NCI-H510A treated with DMSO at 0.1 percent for 48 hours (cell line): ENCODE data around the gene SUN2.
A peak's percentile ranks its signal among the peaks of the same experiment; 100 is the strongest.

Source experiments
- DNase-seq: peaks from one replicate; lab custom pipeline; 2025; lab: John Stamatoyannopoulos, UW

Gene SUN2

DNA sequence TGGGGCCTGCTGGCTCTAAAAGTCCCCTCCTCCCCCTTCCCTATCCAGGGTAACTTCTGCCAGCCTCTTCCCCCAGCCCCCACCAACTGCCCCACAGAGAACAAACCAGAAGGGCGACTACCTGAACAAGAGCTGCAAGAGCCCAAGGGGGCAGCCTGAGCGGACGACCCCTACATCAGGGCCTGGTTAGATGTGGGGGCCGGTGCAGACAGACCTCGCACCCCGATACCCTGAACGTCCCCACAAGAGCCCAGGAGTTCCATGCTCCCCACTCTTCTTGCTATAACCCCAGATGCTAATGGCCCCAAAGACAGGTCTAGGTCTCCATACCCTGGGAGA, 20.7 kb downstream of the SUN2 start:
- no peak for DNase-seq

DNA sequence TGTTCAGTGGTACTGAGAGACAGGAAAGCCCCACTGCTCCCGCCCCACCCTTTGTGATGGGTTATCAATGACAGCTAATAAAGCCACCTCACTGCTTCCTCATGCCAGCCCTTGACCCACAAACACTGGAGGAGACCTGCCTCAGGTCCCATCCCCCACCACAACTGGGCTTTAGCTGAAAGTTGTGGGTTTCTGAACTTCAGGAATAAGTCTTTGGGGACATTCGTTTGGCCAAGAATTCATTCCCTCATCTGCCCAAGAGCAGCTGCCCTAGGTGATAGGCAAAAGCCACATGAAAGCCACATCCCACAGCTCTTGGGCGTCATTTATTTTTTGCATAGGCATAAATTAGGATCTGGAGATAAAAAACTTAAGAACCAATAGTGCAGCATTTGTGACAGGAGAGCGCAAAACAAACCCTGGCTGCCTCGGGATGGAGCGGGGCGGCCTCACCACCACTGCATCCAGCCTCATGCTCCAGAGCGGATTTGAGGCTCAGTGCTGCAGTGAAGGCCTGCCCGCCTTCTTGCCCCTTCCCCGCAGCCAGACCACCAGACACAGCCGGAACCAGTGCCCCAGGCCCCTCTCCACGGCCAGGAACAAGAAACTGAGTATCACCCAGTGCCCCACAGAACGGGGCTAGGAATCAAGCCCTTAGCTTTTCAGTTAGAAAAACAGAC, 21.2 kb downstream of the SUN2 start:
- DNase-seq = no peak

DNA sequence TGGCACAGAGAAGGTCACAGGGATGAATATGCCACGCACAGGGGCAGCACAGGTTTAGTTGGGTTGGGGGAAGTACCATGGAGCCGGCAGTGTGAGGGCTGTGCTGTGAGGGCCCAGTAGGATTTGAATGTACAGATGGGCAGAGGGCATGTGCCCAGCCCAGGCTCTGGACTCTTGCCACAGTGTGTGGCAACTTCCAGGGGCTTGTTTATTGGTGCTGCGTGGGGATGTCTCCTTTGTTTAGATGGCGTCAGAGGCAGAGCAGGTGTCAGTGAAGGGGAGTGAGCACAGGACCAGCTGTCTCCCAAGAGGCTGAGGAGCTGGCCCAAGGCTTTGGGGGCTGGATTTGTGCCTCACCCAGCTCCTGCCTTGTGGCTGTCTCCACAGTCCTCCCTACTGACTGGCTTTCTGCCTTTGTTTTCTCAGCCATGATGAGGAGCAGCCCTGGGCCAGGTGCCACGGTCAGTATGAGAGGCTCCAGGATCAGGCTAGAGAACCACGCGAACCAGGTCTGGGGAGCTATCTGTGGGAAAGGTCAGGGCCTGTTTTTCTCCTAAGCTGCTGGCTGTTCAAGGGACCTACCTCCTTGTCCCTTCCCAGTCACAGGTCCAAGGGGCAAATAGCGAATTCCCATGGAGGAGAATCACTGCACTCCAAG, 21.9 kb downstream of the SUN2 start:
- DNase-seq = peak; percentile 27

DNA sequence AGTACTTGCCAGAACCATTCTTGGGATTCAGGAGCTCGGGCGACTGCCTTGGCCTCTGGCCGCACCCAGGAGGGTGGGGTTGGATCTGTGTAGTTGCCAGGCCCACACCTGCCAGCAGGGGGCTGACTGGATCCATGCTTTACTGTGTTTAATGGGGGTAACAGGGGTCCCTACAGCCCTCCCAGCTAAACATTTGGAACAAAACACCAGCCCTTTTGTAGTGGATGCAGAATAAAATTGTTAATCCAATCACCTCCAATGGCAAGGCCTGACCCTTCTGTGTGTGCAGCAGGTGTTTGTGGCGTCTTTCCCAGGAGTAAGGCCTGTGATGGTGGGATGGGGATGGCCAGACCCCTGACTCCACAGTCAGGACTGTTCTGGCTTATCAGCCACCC, 22.5 kb downstream of the SUN2 start:
- DNase-seq = no peak

DNA sequence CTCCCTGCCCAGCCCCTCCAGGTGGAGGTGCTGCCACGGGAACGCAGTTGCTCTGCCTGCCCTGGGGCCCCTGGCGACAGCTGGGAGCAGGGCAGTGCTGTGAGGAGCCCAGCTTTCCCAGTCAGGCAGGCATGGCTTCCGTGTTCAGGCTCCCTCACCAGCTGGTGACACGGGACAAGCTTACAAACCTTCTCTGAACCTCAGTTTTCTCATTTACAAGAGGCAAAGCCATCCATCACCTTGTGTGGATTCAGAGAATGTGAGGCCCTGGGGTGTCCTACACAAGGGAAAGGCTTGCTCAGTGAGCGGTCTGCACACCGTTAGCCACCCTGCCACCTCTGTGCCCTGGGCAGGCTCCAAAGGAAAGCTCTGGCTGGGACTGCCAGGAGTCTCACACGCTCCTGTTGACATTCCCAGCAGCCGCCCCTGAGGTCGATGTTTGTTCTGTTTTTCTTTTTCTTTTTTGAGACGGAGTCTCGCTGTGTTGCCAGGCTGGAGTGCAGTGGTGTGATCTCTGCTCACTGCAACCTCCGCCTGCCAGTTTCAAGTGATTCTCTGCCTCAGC, 23.5 kb downstream of the SUN2 start:
- DNase-seq = no peak

DNA sequence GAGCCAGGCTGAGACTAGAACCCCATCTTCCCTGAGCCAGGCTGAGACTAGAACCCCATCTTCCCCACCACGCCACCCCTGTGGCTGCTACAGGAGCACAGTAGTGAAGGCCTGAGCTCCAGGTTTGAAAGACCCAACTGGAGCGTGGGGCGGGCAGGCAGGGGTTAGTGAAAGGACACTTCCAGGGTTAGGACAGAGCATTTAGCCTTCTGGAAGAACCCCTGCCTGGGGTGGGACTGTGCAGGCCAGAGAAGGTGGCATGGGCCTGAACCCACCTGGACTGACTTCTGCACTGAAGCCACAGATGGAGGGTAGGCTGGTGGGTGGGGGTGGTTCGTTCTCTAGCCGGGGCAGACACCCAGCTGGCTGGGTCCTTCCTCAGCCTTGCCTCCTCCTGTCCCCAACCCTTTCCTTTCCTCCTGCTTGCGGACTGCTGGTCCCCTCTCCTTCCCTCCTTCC, 24.1 kb downstream of the SUN2 start:
- DNase-seq = no peak

DNA sequence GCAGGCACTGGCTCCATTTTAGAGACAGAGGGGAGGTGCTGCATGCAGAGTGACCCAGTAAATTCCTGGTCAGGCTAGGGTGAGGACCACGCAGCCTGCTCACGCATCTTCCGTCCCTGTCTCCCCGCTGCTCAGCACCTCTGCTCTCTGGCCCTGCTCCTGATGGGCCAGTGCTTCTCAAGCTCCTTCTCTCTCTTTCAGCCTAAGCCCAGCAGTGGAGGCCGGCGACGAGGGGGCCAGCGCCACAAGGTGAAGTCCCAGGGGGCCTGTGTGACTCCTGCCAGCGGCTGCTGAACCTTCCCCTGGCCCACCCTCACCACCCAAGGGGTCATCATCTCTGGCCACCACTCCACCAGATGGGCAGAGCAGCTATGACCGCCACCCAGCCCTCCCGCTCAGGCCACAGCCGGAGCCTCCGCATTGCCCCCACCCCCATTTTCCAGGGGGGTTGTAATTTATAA, 25.4 kb downstream of the SUN2 start:
- no peak for DNase-seq

DNA sequence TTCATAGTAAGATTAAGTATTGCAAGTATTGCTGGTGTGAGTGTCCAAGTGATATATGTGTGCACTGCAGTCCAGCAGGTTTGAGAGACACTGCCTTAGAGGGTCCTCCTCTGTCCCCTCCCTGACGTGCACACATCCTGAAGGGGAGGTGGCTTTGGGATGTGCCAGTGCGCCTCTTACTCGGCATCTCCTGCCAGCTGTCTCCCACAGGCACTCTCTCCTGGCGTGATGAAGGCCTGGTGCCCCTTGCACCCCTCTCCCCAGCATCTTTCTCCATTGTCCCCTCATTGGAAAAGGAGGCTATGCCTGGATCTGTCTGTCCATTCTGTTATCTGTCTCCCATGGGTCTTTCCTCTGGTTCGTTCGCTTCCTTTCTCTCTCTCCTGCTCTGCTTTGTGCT, 25.9 kb downstream of the SUN2 start:
- DNase-seq = no peak

DNA sequence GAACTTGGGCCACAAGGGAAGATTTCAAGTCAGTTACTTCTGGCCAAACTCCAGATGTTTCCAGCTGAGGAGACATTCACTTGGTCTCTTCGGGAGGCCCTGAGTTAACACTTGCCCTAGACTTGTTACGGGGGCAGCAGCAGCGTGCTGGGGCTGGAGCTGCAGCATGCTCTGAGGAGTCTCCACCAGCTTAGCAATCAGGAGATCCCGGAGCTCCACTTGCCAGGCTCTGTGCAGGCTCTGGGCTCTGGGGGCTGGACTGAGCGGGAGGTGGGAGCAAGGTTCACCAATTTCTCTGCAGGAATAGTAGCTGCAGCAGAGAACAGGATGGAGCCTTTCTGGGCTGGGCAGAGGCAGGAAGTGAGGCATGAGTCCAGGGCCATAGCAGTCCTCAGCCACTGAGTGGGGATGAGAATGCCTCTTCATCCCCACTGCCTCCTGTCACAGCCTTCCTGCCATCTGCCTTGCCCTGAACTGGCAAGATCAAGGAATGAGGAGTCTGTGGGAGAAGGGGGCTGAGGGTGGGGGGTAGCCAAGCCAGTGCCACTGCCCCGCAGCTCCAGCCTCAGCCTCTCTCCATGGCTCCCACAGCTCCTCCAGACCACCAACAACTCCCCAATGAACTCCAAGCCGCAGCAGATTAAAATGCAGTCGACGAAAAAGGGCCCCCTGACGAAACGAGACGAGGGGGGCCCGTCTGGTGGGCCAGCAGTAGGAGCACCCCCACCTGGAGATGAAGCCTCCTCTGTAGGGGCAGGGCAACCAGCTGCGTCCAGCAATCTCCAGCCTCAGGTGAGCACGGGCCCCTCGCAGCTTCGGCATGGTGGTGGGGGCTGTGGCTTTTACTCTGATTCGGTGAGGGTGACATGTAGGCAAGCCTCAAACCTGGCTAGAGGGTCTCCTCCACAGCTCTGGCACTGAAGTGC, 26.7 kb downstream of the SUN2 start:
- DNase-seq = no peak

DNA sequence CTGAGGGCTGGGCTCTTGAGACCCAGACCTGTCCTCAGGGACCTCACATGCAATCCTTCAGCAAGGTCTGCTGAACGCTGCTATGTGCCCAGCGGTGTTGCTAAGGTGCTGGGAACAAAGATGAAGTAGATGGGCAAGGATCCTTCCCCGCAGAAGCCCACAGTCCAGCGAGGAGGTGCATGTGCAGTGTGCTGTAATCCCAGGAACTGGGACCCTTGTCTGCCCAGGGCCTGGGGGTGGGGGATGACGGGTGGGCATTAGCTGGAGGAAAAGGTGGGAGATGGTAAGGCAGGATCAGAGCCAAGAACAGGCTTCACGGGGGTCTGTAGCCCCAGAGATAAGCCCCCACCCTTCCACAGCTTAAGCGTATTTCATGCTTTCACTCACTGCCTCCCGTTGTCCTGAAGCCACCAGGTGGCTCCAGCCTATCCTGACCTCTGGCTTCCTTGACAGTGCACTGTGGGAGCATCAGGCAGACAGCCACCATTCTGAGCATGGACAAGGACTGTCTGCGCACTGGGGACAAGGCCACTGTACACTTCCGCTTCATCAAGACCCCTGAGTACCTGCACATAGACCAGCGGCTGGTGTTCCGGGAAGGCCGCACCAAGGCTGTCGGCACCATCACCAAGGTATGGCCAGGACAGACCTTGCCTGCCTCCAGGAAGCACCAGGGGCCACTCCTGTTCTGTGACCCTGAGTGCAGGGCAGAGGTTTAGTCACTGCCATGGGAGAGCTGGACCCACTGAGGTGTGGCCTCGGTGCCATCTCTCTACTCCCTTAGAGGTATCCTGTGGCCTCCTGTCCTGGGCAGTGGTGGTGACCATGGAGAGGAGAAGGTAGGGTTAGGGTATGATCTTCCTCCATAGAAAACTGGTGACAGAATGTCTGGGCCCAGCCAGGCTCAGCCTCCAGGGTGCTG, 28.0 kb downstream of the SUN2 start:
- no peak for DNase-seq

DNA sequence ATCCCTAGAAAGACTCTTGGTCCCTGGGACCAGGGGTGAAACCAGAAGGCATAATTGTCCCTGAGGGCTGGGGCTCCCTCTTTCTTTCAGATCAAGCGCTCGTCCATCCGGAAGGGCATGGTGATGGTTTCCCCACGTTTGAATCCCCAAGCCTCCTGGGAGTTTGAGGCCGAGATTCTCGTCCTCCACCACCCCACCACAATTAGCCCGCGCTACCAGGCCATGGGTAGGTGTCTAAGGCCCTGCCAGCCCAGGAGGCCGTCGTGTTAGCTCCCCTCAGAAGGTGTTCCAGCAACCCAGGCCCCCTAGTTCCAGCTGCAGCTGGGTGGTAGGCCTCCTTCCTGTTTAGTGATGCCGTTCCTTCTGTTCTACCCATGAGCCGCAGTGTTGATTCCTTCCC, 28.7 kb downstream of the SUN2 start:
- DNase-seq = no peak

DNA sequence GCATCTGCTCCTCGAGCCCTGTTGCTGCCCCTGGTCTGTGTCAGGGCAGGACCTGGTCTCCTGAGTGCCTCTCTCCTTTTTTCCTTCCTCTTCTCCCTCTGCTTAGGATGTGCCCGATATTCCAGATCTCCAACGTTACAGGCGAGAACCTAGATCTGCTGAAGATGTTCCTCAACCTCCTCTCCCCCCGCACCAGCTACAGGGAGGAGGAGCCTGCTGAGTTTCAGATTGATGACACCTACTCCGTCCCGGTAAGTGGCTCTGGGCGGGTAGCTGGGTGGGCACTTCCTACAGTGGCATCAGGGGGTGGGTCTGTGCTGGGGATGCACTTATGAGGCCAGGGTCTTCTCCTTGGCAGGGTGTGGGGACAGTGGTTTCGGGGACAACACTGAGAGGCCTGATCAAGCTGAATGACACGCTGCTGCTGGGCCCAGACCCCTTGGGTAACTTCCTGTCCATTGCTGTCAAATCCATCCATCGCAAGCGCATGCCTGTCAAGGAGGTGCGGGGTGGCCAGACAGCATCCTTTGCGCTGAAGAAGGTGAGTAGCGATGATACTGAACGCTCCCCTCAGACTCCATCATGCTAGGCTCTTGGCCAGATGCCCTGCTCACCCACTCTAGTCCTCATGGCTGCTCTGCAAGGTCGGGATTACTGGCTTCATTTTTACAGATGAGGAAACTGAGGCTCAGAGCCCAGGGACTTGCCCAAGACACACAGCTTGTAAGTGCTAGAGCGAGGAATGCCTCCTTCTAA, 29.7 kb downstream of the SUN2 start:
- no peak for DNase-seq

DNA sequence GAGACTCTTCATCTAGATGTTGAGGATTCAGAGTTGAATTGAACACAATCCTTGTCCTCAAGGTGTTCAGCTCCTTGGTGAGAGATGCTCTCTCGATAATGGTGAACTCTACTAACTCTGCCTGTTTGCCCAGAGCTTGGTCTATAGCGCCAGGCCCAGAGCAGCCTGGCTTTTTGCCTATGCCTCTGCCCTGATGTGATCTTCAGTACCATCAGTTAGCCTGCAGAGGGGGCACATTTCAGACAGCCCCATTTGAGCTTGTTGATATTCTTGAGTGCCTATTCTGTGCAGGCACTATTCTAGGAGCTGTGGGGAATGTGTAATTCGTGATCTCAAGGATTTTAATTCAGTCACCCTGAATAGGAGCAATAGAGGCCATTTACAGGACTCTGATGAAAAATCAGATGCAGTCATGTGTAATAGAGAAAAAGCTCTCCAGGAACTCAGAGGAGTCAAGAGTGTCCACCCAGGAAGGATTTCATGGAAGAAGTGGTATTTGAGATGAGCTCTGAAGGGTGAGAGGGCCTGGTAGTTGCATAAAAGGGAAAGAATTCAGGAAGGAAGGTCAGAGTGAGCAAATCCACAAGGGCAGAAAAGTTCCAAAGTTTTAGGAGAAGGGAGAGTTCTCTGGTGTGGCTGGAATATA, 30.7 kb downstream of the SUN2 start:
- DNase-seq = no peak

DNA sequence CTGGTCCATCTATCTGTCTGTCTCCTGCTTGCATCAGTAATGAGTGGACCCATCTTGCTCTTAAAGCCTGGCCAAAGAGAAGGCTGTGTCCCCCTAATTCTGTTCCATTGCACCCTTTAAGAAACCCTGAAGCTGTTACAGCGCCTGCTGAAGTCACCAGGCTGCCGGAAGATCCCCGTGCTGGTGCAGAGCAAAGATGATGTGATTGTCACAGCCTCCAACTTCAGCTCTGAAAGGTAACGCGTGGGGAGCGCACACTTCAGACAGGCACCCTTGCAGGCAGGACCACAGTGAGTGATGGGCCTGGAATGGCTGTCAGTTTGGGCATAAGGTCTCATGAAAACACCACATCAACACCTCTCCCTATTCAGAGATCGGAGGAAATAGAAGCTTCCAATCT, 31.6 kb downstream of the SUN2 start:
- DNase-seq = no peak

DNA sequence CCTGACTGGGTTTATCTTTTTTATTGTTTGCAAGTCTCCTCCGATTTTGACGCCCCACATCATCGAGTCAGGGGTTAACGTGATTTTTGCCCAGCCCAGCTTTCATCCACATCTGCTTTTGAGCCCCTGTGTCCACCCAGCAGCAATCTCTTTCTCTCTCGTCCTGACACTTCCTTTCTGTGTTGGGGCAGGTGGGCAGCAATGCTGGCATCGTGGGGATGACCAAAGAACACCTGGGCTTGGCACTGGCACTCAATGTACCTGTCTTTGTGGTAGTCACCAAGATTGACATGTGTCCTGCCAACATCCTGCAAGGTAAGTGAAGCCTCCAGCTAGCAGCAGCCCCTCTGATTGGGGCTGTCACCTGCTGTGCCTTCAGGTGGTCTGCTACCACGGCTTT, 34.2 kb downstream of the SUN2 start:
- no peak for DNase-seq

DNA sequence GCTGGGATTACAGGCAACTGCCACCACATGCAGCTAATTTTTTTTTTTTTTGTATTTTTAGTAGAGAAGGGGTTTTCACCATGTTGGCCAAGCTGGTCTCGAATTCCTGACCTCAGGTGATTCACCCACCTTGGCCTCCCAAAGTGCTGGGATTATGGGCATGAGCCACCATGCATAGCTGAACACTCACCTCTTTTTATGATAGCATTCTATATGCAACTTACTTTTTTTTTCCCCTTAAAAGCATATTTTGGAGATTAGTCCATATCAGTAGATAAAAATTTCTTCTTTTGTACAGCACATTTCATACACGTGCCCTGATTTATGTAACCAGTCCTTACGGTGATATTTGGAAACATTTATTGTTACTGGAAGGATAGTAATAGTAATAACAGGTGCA, 35.4 kb downstream of the SUN2 start:
- DNase-seq = no peak

DNA sequence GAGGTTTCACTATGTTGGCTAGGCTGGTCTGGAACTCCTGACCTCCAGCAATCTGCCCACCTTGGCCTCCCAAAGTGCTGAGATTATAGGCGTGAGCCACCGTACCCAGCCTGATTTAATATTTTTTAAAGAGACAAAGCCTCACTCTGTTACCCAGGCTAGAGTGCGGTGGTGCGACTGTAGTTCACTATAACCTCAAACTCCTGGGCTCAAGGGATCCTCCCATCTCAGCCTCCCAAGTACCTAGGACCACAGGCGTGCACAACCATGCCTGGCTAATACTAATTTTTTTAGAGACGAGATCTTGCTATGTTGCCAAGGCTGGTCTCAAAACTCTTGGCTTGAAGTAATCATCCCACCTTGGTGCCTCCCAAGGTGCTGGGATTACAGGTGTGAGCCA, 36.6 kb downstream of the SUN2 start:
- no peak for DNase-seq

DNA sequence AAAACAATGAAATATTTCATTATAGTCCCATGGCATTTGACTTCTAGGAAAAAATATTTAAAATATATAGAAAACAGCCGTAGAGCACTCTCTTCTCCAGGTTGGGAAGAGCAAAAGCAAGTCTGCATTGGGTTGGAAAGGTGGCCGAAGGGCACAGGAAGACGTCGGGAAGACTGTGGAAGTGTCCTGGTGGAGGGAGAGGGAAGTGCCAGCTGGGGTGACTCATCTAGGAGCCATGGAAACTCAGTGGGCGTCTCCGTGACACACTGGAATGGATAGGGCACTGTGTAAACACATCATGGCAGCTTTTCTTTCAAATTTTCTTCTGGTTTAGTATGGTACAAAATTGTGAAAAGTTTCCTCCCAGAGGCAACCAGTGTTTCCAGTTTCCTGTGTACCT, 37.4 kb downstream of the SUN2 start:
- no peak for DNase-seq

DNA sequence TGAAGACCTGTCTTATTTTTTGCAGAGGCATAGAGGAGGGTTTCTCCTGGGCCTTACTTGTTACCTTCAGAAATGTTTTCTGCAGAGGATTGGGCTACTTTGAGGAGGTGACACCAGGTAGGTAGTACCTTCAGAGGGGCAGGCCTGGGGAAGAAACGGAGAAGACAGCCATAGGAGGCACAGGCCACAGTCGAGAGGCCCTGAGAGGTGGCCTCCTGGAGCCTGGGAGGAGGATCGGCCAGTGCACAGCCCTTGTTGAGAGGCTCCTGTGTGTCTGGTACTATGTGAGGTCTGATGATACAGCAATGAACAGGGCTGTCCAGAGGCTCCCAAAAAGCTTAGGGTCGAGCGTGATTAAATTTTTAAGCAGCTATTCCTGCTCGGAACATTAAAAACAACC, 38.6 kb downstream of the SUN2 start:
- no peak for DNase-seq

DNA sequence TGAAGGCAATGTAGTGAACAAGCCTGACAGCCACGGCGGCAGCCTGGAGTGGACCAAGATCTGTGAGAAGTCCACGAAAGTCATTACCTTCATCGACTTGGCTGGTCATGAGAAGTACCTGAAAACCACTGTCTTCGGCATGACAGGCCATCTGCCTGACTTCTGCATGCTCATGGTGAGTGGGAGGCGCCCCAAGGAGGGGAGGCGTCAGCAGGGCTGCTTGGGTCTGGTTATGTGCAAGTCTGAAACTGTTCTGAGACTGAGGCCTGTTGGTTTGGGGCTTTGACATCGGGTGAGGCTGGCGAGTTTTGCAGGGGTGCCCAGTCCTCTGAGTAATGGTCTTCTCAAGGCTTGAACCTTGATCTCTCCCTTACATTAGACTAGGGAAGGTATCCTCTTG, 39.0 kb downstream of the SUN2 start:
- DNase-seq = no peak
